ENCODE data around the gene ZNFX1. TPM values are rescaled to one million over a fixed set of nuclear protein-coding genes. Genes with fewer than 3 reads are reported as not detected.

ZNFX1 gene
- total RNA-seq, 1 donor from 2014 or later, result 25.0 TPM

DNA sequence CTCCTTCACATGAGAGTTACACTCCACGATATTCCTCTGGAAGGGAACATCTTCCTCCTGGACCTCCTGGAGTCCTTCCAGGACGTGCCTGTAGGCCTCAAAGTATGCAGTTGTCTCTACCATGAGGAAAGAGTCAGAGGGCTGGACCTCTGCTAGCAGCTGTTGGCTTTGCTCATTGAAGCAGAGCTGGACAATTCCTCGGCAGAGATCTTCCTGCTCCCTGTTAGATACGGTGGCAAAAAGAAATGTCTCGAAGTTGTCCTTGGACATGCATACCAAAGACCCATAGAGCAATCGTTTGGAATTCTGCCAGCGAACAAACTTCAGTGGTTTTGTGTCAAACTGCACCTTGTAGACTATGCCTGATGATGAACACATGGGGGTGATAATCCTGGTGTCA is 7.7 kb downstream of the ZNFX1 start:
- Mint-ChIP-seq H3K27me3 (ENCODE audit: unreplicated experiment) (no peaks in the 10 kb centered on the region), H3K4me3 (ENCODE audit: unreplicated experiment) (peak overlapping the region; percentile 62), H3K9me3 (ENCODE audit: unreplicated experiment) (no peaks in the 10 kb centered on the region), H3K27ac (ENCODE audit: unreplicated experiment) (no peak overlapping the region), H3K4me1 (ENCODE audit: unreplicated experiment) (peaks cover 16% of the 10 kb centered on the region), H3K36me3 (ENCODE audit: low read depth, unreplicated experiment) (peaks cover 40% of the 10 kb centered on the region)
- TF ChIP-seq, protein P1, sequence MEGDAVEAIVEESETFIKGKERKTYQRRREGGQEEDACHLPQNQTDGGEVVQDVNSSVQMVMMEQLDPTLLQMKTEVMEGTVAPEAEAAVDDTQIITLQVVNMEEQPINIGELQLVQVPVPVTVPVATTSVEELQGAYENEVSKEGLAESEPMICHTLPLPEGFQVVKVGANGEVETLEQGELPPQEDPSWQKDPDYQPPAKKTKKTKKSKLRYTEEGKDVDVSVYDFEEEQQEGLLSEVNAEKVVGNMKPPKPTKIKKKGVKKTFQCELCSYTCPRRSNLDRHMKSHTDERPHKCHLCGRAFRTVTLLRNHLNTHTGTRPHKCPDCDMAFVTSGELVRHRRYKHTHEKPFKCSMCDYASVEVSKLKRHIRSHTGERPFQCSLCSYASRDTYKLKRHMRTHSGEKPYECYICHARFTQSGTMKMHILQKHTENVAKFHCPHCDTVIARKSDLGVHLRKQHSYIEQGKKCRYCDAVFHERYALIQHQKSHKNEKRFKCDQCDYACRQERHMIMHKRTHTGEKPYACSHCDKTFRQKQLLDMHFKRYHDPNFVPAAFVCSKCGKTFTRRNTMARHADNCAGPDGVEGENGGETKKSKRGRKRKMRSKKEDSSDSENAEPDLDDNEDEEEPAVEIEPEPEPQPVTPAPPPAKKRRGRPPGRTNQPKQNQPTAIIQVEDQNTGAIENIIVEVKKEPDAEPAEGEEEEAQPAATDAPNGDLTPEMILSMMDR (IDR thresholded peaks at IDR 0.05; ENCODE audit: unreplicated experiment), result no peak
- DNase-seq (ENCODE audit: low spot score), result no peak

DNA sequence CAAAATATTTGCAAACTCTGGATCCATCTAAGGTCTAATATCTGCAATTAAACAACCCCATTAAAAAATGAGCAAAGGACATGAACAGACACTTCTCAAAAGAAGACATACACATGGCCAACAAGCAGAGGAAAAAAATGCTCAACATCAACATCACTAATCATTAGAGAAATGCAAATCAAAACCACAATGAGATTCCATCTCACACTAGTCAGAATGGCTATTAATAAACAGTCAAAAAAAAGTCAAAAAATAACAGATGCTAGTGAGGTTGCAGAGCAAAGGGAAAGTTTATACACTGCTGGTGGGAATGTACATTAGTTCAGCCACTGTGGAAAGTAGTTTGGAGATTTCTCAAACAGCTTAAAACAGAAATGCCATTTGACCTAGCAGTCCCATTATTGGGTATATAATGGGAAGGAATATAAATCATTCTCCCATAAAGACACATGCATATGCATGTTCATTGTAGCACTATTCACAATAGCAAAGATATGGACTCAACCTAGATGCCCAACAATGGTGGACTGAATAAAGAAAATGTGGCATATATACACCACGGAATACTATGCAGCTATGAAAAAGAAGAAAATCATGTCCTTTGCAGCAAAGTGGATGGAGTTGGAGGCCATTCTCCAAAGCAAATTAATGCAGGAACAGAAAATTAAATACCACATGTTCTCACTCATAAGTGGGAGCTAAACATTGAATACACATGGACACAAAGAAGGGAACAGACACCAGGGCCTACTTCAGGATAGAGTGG is 9.1 kb downstream of the ZNFX1 start:
- DNase-seq (ENCODE audit: low spot score), result no peak
- H3K36me3 Mint-ChIP-seq (ENCODE audit: low read depth, unreplicated experiment), result peaks cover 52% of the 10 kb centered on the region

DNA sequence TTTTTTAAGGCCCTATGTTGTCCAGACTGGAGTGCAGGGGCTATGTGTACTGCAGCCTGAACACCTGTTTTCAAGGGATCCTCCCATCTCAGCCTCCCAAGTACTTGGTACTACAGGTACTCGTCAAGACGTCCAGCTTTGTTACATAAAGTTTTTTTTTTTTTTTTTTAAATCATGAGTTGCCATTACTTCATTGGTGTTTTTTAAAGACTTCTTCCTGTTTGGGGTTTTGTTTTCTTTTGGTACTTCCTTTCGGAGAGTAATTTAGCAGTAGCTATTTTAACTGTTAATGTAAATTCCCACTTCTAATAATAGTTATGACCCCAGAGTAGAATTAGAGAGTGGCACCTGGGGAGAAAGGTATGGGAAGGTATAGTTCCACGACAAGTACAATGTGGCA is 10.5 kb downstream of the ZNFX1 start:
- Mint-ChIP-seq H3K36me3 (ENCODE audit: low read depth, unreplicated experiment) (peaks cover 61% of the 10 kb centered on the region), H3K4me3 (ENCODE audit: unreplicated experiment) (peak overlapping the region; percentile 24), H3K27me3 (ENCODE audit: unreplicated experiment) (no peaks in the 10 kb centered on the region), H3K27ac (ENCODE audit: unreplicated experiment) (peak overlapping the region; percentile 86), H3K4me1 (ENCODE audit: unreplicated experiment) (peaks cover 16% of the 10 kb centered on the region), H3K9me3 (ENCODE audit: unreplicated experiment) (no peaks in the 10 kb centered on the region)
- TF ChIP-seq, protein P1 (IDR thresholded peaks at IDR 0.05; ENCODE audit: unreplicated experiment), result no peak
- DNase-seq (ENCODE audit: low spot score), result no peak

More for the DNA sequence above, 9.1 kb downstream of the ZNFX1 start:
- H3K27ac Mint-ChIP-seq (ENCODE audit: unreplicated experiment), result no peak overlapping the region
- TF ChIP-seq, protein P1 (IDR thresholded peaks at IDR 0.05; ENCODE audit: unreplicated experiment), result no peak
- H3K9me3 Mint-ChIP-seq (ENCODE audit: unreplicated experiment), result no peaks in the 10 kb centered on the region
- peaks cover 16% of the 10 kb centered on the region for H3K4me1 Mint-ChIP-seq (ENCODE audit: unreplicated experiment)
- H3K4me3 Mint-ChIP-seq (ENCODE audit: unreplicated experiment), result peak overlapping the region; percentile 32
- no peaks in the 10 kb centered on the region for H3K27me3 Mint-ChIP-seq (ENCODE audit: unreplicated experiment)

DNA sequence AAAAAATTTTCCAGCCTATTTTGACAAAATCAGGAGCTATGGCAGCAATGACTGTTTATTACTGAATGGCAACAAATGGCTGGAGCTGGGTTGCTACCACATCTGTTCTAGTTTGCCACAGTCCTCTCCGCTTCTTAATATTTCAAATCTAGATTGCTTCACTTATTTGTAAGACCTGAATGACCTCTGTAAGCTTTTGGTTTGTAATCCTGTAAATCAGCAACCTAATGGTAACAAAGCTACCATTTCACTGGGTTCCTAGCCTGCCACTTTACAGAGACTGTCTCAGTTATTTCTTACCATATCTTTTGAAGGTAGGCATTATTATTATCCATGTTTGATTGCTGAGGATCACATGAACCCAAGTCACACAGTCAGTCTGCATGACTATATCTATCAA is 15.4 kb downstream of the ZNFX1 start:
- Mint-ChIP-seq H3K9me3 (ENCODE audit: unreplicated experiment) (no peaks in the 10 kb centered on the region), H3K4me1 (ENCODE audit: unreplicated experiment) (peaks cover 5% of the 10 kb centered on the region), H3K36me3 (ENCODE audit: low read depth, unreplicated experiment) (peaks cover 42% of the 10 kb centered on the region), H3K27ac (ENCODE audit: unreplicated experiment) (no peak overlapping the region), H3K27me3 (ENCODE audit: unreplicated experiment) (no peaks in the 10 kb centered on the region), H3K4me3 (ENCODE audit: unreplicated experiment) (no peak overlapping the region)
- TF ChIP-seq, protein P1 (IDR thresholded peaks at IDR 0.05; ENCODE audit: unreplicated experiment), result no peak
- no peak for DNase-seq (ENCODE audit: low spot score)

DNA sequence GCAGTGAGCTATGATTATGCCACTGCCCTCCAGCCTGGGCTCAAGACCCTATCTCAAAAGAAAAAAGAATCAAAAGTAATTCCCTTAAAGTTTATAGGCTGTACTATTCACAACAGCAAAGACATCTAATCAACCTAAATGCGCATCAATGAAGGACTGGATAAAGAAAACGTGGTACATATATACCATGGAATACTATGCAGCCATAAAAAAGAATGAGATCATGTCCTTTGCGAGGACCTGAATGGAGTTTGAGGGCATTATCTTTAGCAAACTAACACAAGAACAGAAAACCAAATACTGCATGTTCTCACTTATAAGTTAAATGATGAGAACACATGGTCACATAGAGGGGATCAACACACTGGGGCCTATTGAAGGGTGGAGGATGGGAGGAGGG is 16.7 kb downstream of the ZNFX1 start:
- TF ChIP-seq, protein P1 (IDR thresholded peaks at IDR 0.05; ENCODE audit: unreplicated experiment), result no peak
- H3K36me3 Mint-ChIP-seq (ENCODE audit: low read depth, unreplicated experiment), result peaks cover 48% of the 10 kb centered on the region
- H3K27ac Mint-ChIP-seq (ENCODE audit: unreplicated experiment), result peak overlapping the region; percentile 27
- no peaks in the 10 kb centered on the region for H3K27me3 Mint-ChIP-seq (ENCODE audit: unreplicated experiment)
- no peak for DNase-seq (ENCODE audit: low spot score)
- H3K4me1 Mint-ChIP-seq (ENCODE audit: unreplicated experiment), result no peaks in the 10 kb centered on the region
- no peaks in the 10 kb centered on the region for H3K9me3 Mint-ChIP-seq (ENCODE audit: unreplicated experiment)
- H3K4me3 Mint-ChIP-seq (ENCODE audit: unreplicated experiment), result peak overlapping the region; percentile 85

Data from endothelial cell (in vitro differentiated cells).